Stimulated activated CD8-positive, alpha-beta memory T cell treated with anti-CD3 and anti-CD28 coated beads, Interleukin-7, amount 100 ng/mL, for 1 hour (primary cell): ENCODE results near the gene FBXO34.

Experiments used
- DNase-seq, 2 donors: peaks; one replicate each; pipeline ENCODE4 v3.0.0-alpha.2; 2020; ENCODE audit warnings: low read depth in 2 of 2

The FBXO34 gene

DNA sequence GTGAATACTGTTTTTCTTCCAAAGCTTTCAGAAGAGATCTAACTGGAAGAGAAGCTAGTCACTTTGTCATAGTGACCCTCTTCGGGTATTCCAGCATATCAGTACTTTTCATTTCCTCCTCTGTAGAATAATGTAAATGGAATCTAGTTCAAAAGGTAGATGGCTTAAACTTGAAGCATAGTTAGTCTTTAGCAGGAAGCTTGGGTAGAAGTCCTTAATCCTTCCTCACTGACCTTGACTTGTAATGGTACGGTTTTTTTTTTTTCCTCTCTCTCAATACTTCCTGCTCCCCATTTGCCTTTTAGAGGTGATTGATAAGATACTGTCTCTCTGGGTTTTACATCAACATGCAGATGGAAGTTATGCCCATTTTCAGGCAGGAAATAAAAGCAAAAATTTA lies 1.7 kb downstream of the FBXO34 start:
- no peak for DNase-seq

- no peak for DNase-seq
Measured at GRCh38 chr14:55274146-55274545, 2.9 kb downstream of the FBXO34 start.

DNA sequence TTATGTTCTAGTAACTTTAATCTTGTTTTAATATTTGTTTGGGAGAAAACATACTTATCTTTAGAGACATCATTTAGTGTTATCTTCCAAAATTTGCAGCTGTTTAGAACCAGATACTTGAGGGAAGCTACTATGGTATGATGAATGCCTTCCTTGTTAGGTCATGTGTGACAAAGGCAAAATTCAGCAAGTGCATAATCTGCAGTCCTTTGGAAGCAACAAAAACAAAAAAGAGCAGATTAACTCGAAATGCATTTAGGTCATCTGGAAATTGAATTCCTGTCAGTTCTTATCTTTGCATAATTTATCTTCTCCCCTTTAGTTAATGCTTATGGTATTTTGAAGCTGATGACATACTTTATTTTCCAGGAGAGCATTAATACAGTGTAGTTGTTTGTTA lies 3.5 kb downstream of the FBXO34 start:
- no peak for DNase-seq

- no peak for DNase-seq
Measured at GRCh38 chr14:55276736-55277135, 5.5 kb downstream of the FBXO34 start.

- DNase-seq: no peak
Measured at GRCh38 chr14:55277972-55278740, 6.9 kb downstream of the FBXO34 start.

GRCh38 chr14:55279384-55279783 lies 8.2 kb downstream of the FBXO34 start:
- no peak for DNase-seq

DNA sequence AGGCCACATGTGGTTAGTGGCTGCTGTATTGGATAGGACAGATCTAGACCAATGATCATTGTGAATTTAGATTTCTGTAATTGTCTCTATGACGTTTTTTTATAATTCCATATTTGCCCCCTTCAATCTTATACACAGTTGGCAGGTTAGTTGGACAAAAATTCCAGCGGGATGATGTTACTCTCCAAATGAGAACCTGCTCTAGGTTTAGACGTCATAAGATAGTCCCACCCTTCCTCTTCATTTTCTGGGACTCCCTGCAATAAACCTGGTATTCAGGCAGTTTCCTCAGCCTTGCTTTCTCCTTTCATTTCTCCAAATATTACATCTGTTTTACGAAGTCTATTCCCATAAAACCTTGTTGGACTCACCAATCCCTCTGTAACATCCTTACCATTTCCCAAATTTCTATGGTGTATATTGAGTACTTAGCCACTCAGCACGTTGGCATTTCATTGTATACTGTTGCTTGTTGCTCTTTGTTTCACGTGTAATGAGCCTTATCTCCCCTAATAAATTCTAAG lies 10.2 kb downstream of the FBXO34 start:
- no peak for DNase-seq

DNA sequence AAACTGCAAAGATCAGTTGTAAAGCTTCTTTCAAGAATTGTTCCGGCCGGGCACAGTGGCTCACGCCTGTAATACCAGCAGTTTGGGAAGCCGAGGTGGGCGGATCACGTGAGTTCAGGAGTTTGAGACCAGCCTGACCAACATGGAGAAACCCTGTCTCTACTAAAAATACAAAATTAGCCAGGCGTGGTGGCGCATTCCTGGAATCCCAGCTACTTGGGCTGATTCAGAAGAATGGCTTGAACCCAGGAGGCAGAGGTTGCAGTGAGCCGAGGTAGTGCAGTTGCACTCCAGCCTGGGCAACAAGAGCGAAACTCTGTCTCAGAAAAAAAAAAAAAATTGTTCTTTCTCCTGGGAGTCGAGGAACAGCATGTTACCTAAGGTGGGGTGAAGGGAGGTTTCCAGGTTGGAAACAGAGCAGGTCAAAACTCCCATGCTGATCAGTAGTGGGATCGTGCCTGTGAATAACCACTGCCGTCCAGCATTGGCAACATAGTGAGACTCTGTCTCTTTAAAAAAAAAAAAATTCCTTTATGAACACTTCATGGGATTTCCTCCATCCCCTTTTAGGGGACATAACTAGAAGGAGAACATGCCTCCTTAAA lies 13.9 kb downstream of the FBXO34 start:
- DNase-seq: no peak

GRCh38 chr14:55288439-55288838 lies 17.2 kb downstream of the FBXO34 start:
- no peak for DNase-seq

GRCh38 chr14:55291480-55292081 lies 20.4 kb downstream of the FBXO34 start:
- no peak for DNase-seq

DNA sequence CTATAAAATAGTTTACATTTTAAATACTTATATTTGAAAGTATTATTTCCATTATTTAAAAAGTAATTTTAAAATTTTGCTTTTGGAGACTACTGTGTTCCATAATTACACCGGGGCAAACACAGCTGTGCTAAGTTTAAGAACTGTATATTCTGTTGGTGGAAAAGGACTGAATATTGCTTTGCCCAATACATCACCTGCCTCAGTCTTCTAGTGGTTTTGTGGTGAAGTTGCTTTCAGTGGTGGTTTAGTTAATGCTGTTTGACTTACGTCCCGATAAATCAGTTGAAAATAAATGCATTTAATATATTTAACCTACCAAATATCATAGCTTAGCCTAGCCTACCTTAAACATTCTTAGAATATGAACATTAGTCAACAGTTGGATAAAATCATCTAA lies 23.4 kb downstream of the FBXO34 start:
- no peak for DNase-seq

DNA sequence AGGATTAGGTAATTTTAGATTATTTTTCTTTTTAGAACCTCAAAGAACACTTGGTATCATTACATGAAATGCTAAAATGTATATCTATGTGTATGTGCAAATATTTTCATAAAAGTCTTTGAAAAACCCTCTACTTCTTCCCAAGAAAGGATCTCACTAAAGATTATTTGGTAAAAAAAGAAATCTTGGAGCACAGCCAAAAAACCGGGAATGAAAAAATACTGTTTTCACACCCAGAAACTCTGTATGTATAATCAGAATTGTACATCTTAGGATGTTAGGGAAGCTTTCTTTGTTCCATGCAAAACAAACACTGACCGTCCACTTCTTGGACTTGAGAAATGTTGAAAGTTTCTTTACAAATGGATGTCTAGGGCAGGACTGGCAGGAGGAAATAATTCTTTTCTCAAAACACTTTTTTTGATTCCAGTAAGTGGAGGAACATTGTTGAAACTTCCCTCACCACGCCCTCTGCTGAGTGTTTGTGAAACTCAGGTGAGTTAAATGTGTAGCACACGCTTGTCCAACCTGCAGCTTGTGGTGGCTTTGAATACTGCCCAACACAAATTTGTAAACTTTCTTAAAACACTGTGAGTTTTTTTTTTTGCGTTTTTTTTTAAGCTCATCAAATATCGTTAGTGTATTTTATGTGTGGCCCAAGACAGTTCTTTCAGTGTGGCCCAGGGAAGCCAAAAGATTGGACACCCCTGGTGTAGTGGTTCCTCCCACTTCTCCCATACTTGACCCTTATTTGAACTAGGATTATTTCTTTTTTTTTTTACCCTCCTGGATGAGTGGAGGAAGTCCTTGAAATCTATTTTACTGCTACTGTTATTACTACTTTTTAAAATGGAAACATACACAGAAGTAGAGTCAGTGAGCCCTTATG lies 26.6 kb downstream of the FBXO34 start:
- no peak for DNase-seq

DNA sequence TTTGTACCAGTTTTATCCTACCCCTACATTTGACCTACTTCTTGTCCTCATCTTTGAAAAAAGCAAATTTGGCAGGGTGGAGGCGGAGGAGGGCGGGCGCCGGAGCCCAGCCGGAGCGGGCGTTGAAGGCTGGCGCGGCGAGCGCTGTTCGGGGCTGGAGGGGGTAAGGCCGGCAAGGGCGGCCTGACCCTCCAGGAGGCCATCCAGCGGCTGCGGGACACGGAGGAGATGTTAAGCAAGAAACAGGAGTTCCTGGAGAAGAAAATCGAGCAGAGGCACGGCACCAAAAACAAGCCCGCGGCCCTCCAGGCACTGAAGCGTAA lies 27.2 kb downstream of the FBXO34 start:
- no peak for DNase-seq

DNA sequence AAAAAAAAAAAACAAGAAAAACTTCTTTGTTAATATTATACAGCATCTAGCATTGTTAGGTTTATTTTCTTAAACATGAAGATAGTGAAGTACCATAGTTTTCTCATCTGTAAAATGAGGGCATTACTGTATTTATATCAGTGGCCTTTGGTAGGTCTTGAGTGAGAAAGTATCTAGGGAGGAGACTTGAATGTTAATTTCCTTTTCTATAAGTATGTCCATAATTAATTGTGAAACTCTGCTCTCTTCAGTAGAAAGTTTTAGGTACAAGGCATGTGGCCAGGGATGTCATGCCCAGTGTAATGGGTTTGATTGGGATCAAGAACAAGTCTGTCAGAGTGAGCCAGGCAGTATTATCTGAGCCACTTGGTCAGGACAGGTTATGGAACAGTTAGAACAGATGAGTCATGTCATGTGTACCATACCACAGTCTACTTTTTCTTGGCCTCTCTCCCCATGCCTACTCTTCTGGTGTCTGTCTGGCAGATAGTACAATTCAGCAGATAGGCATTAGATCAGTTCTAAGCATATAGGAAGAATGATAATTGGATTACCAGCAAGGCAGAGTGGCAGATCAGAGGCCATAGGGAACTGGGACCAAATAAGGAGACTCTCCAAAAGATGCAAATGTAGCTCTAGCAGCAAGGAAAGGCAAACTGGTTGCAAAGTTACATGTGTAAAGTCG lies 30.4 kb downstream of the FBXO34 start:
- DNase-seq: no peak

- no peak for DNase-seq
Measured at GRCh38 chr14:55302367-55303124, 31.3 kb downstream of the FBXO34 start.

- no peak for DNase-seq
Measured at GRCh38 chr14:55303125-55303499, 31.9 kb downstream of the FBXO34 start.

- no peak for DNase-seq
Measured at GRCh38 chr14:55303691-55304145, 32.5 kb downstream of the FBXO34 start.

GRCh38 chr14:55306938-55307589 lies 35.8 kb downstream of the FBXO34 start:
- no peak for DNase-seq

- DNase-seq: no peak
Measured at GRCh38 chr14:55309154-55309553, 37.9 kb downstream of the FBXO34 start.

DNA sequence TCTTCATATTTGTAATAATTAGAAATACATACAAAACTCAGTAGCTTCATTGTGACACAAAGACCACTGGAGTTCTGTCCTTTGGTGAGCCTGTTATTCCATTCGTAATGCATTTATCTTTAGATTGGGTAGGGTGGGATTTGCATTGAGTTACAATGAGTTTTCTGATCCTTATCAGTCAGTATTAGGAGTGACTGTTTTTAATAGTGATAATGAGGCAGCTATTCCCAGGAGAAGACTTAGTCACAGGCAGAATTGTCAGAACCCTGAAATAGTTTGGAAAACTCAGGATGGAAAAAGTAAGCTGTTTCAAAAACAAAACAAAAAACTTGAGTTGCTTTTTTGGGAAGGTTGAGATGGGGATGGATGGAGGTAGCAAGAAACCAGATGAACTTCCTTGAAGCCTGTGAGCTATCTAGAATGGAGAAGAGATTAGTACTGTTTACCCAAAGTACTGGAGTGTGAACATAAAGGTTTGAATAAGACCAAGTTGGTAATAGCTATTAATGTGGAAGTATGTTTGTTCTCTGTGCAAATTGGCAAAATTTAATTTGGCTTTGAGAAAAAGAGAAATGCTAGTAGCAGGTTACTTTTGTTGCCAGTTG lies 38.6 kb downstream of the FBXO34 start:
- DNase-seq: no peak
